SH-SY5Y (cell line): Measurements from ENCODE around the gene NEK6.

Experiments
- GATA2 ChIP-seq: IDR thresholded peaks from 2 replicates; pipeline ENCODE4 v1.6.1; 2011; ENCODE audit warnings: mild to moderate bottlenecking, low read depth, low read length
- GATA3 ChIP-seq: IDR thresholded peaks from 2 replicates; pipeline ENCODE4 v1.6.1; 2011; ENCODE audit warnings: low read depth, mild to moderate bottlenecking, low read length, moderate library complexity

- TF ChIP-seq GATA2 (no peak), GATA3 (no peak)
Observed at GRCh38 chr9:124353811-124354274, 96.1 kb downstream of the NEK6 start.
